ENCODE results near the gene CABP2. TPM values are rescaled to one million over a fixed set of nuclear protein-coding genes. Genes with fewer than 3 reads are reported as not detected.
A peak's percentile ranks its signal among the peaks of the same experiment; 100 is the strongest.

CABP2 gene
- total RNA-seq, 1 donor from 2014 or later: not detected

DNA sequence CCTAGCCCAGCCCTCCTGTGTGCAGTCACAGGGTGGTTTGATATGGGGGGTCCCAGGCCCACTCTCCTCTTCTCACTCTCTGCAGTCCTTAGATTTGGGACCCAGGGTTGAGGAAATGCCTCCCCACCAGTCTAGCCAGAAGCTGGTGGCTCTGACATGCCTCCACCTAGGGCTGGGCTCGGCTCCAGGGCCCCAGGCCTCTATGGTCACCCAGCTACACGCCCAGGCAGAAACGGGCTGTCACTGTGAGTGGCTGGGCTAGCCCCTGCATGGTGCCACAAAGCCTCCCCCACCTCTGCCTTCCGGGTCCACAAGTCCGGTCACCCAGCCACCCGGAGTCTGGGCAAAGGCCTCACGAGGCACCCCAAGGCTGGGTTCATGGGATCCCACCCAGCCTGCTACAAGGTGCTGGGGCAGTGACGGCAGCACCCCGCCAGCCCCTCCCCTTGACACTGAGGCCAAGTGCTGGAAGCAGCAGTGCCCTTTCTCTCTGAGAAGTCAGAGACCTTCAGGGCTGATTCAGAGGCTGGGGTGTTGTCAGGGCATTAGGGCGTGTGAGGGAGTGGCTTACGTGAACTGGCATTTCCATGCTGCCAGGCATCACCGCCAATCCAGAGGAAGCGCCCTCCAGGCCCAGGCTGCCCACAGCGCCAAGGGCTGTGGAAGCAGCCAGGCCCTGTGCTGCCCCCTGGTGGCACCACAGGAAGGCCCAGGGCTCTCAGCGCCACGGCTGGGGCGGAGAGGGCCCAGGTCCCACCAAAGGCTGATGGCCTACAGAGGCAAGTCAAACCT is 17.4 kb downstream of the CABP2 start:
- intact Hi-C loops (cut with DNase I): no loop called here
- Histone ChIP-seq H3K4me3 (peak overlapping the region; percentile 74), H3K27me3 (ENCODE audit: low read depth) (no peaks in the 10 kb centered on the region), H3K27ac (peak overlapping the region; percentile 98), H3K4me1 (peaks cover 39% of the 10 kb centered on the region), H3K36me3 (peaks cover 27% of the 10 kb centered on the region), H3K9me3 (no peaks in the 10 kb centered on the region)
- DNase-seq (peak; percentile 95), ATAC-seq (peak; percentile 71 to 82)
- TF ChIP-seq, protein P1, sequence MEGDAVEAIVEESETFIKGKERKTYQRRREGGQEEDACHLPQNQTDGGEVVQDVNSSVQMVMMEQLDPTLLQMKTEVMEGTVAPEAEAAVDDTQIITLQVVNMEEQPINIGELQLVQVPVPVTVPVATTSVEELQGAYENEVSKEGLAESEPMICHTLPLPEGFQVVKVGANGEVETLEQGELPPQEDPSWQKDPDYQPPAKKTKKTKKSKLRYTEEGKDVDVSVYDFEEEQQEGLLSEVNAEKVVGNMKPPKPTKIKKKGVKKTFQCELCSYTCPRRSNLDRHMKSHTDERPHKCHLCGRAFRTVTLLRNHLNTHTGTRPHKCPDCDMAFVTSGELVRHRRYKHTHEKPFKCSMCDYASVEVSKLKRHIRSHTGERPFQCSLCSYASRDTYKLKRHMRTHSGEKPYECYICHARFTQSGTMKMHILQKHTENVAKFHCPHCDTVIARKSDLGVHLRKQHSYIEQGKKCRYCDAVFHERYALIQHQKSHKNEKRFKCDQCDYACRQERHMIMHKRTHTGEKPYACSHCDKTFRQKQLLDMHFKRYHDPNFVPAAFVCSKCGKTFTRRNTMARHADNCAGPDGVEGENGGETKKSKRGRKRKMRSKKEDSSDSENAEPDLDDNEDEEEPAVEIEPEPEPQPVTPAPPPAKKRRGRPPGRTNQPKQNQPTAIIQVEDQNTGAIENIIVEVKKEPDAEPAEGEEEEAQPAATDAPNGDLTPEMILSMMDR (IDR thresholded peaks at IDR 0.05): peak; percentile 98

DNA sequence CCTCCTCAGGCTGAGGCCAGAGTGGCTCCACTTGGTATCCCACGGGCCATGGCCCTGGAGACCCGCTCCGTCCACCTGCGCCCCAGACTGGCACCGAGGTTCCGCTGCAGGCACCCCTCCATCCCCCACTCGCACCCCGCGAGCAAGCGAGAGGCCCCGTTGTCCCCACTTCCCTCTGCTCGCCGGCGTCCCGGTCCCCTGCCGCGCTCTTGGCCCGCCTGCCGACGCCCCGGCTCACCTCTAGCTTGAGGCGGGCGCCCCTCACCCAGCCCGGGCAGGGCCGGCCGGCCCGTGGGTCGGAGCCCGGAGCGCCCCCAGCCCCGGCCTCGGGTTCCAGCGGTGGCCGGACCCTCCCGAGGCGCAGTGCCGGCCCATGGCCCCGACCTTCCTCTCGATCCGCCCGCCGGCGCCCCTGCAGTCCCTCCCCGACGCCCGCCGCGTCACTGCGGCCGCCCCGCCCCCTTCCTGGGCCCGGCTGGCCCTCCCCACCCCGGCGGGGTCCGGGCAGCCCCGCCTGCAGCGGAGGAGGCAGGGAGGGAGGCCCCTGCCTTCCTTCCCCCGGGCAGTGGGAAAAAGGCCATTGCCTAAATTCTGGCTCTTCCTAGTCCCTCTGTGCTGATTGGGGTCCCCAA is 18.2 kb downstream of the CABP2 start, which contains the start of gene PITPNM1:
Gene PITPNM1, minus strand, starts transcription at position 414 of the 632 bp plus-strand sequence. CDS start 1,183 bp downstream, outside the sequence.
- TF ChIP-seq, protein P1 (IDR thresholded peaks at IDR 0.05): no peak

DNA sequence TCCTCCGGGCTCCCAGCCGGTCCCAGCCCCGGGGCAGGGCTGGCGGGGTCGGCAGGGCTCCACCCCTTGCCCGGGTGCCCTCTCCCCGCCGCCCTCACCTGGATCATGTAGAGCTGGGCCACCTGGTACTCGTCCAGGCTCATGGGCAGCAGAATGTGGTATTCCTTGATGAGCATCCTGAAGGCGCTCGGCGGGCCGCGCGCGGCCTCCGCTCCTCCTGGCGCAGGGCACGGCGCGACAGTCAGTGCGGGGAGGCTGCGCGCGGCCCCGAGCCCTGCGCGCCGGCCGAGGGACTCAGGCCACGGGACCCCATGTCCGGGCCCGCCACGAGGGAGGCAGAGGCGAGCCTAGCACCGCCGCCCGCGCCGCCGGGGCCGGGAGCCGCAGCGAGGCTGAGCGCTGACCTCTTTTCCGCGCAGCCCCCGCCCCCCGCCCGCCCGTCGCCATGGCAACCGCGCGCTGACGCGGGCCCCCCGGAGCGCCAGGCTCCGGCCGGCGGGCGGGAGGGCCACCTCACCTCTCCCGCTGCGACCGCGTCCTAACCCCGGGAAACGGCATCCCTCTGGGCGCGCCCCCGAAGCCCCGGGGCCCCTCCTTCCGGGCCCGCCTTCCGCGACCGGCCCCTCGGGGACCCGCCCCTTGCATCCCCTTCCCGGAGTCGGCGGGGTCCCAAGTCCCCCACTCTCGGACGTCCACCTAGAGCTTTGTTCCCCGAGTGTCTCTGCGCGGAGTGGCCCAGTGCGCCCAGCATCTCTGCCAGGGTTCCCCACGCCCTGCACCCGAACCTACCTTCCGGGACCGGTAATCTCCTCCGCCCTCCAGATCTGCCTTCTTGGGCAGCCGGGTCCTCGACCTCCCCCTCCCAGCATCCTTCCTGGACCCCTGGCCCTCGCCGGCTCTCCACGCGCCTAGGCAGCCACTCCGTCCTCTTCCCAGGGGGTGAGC is 19.0 kb downstream of the CABP2 start:
- H3K27ac ChIP-seq: peak overlapping the region; percentile 98
- TF ChIP-seq, protein P1 (IDR thresholded peaks at IDR 0.05): no peak
- peaks cover 39% of the 10 kb centered on the region for H3K4me1 ChIP-seq

More for the DNA sequence above, 18.2 kb downstream of the CABP2 start, which contains the start of gene PITPNM1:
- Histone ChIP-seq H3K36me3 (peaks cover 30% of the 10 kb centered on the region), H3K27me3 (ENCODE audit: low read depth) (no peaks in the 10 kb centered on the region), H3K27ac (peak within 1 kb of the TSS; percentile 98), H3K4me1 (peaks cover 39% of the 10 kb centered on the region), H3K9me3 (no peaks in the 10 kb centered on the region), H3K4me3 (peak within 1 kb of the TSS; percentile 74)
- DNase-seq: peak; percentile 83
- ATAC-seq: peak; percentile 57
- intact Hi-C loops (cut with DNase I): no loop called here

GRCh38 chr11:67503119-67504004 is 19.9 kb downstream of the CABP2 start:
- Histone ChIP-seq H3K36me3 (peaks cover 42% of the 10 kb centered on the region), H3K4me1 (peaks cover 34% of the 10 kb centered on the region), H3K27me3 (ENCODE audit: low read depth) (no peaks in the 10 kb centered on the region), H3K27ac (no peak overlapping the region), H3K9me3 (no peaks in the 10 kb centered on the region), H3K4me3 (peak overlapping the region; percentile 74)
- TF ChIP-seq, protein P1 (IDR thresholded peaks at IDR 0.05): no peak
- no peak for ATAC-seq
- intact Hi-C loops (cut with DNase I): no loop called here
- DNase-seq: no peak

More for the DNA sequence above, 19.0 kb downstream of the CABP2 start:
- no peaks in the 10 kb centered on the region for H3K27me3 ChIP-seq (ENCODE audit: low read depth)
- peak overlapping the region; percentile 74 for H3K4me3 ChIP-seq
- intact Hi-C loops (cut with DNase I): no loop called here
- ATAC-seq (no peak), DNase-seq (no peak)
- no peaks in the 10 kb centered on the region for H3K9me3 ChIP-seq
- H3K36me3 ChIP-seq: peaks cover 35% of the 10 kb centered on the region

Data from lower lobe of right lung (tissue), 2 donors.